H1 (cell line): ENCODE measurements around the gene MARK3.

Source experiments
- CREB1 ChIP-seq: IDR thresholded peaks from 2 replicates; pipeline ENCODE4 v1.6.1; 2012; ENCODE audit warnings: inconsistent platforms
- CTCF ChIP-seq, 3 experiments: IDR thresholded peaks; 1 replicate in 2 of 3; 2 replicates in 1 of 3; pipeline versions ENCODE4 v1.5.1 to v1.6.1; 2011; ENCODE audit warnings: low read length in 3 of 3, mild to moderate bottlenecking in 3 of 3, inconsistent platforms in 2 of 3, low read depth in 1 of 3, moderate library complexity in 1 of 3; ENCODE audit not compliant: insufficient read depth in 1 of 3; ENCODE audit errors: control extremely low read depth in 1 of 3
- E2F6 ChIP-seq: IDR thresholded peaks from 2 replicates; pipeline ENCODE4 v1.6.1; 2012; ENCODE audit warnings: inconsistent platforms
- EZH2 ChIP-seq: fragments of 200-600 bp; sonication (generic); IDR thresholded peaks from 2 replicates; pipeline ENCODE4 v1.7.1; 2012; ENCODE audit warnings: low read depth, mild to moderate bottlenecking, moderate library complexity, low read length, inconsistent platforms; ENCODE audit not compliant: severe bottlenecking
- MAFK ChIP-seq: IDR thresholded peaks from 2 replicates; pipeline ENCODE4 v1.6.1; 2012; ENCODE audit warnings: low read depth, mild to moderate bottlenecking, improper control_type of control experiment, low read length
- POLR2A ChIP-seq, 2 experiments: IDR thresholded peaks; 1 replicate in 1 of 2; 2 replicates in 1 of 2; pipeline ENCODE4 v1.6.1; 2011; ENCODE audit warnings: low read depth in 2 of 2, low read length in 2 of 2, mild to moderate bottlenecking in 2 of 2; ENCODE audit errors: control extremely low read depth in 1 of 2
- POLR2AphosphoS5 ChIP-seq: IDR thresholded peaks from 2 replicates; pipeline ENCODE4 v1.6.1; 2011; ENCODE audit warnings: low read depth, low read length
- SIN3A ChIP-seq, 2 experiments: IDR thresholded peaks in 1 of 2; conservative IDR thresholded peaks in 1 of 2; 2 replicates each; pipeline ENCODE4 v1.6.1; 2011 to 2012; ENCODE audit warnings: low read length in 2 of 2, improper control_type of control experiment in 1 of 2, low read depth in 1 of 2, mild to moderate bottlenecking in 1 of 2
- SP1 ChIP-seq: IDR thresholded peaks from 2 replicates; pipeline ENCODE4 v1.6.1; 2011; ENCODE audit warnings: low read depth, low read length
- TEAD4 ChIP-seq: IDR thresholded peaks from 2 replicates; pipeline ENCODE4 v1.6.1; 2012; ENCODE audit warnings: low read depth, low read length, inconsistent platforms, mixed read lengths
- USF2 ChIP-seq: IDR thresholded peaks from 2 replicates; pipeline ENCODE4 v1.6.1; 2011; ENCODE audit warnings: low read length, improper control_type of control experiment

- TF ChIP-seq CTCF (IDR thresholded peaks at IDR 0.05; ENCODE audit: control extremely low read depth in 1 of 3, insufficient read depth in 1 of 3, low read depth in 1 of 3, low read length in 3 of 3) (no peak), E2F6 (0 out of 2 replicates have a peak, but pooled peaks have one; percentile 19), POLR2A (IDR thresholded peaks at IDR 0.05; ENCODE audit: control extremely low read depth in 1 of 2, low read depth in 2 of 2, low read length in 2 of 2) (no peak), SP1 (no peak), EZH2 (no peak), USF2 (no peak), MAFK (no peak), POLR2AphosphoS5 (no peak), CREB1 (no peak), SIN3A (conservative IDR thresholded peaks at IDR 0.05 in 1 of 2, IDR thresholded peaks at IDR 0.05 in 1 of 2; ENCODE audit: low read depth in 1 of 2, low read length in 2 of 2) (no peak), TEAD4 (no peak)
Observed at GRCh38 chr14:103549361-103550311, 164.4 kb downstream of the MARK3 start.
